RKO (cell line): ENCODE results near the gene GTF3C2.
A peak's percentile ranks its signal among the peaks of the same experiment; 100 is the strongest.
"Not testable (repeated sequence)": the region's sequence is repeated elsewhere in the genome, so short reads cannot be mapped to it uniquely, and the experiment has no call there.

Experiments used
- DNase-seq: peaks from one replicate; pipeline ENCODE4 v3.0.0-alpha.2; 2016; ENCODE audit warnings: low spot score

Gene GTF3C2

DNA sequence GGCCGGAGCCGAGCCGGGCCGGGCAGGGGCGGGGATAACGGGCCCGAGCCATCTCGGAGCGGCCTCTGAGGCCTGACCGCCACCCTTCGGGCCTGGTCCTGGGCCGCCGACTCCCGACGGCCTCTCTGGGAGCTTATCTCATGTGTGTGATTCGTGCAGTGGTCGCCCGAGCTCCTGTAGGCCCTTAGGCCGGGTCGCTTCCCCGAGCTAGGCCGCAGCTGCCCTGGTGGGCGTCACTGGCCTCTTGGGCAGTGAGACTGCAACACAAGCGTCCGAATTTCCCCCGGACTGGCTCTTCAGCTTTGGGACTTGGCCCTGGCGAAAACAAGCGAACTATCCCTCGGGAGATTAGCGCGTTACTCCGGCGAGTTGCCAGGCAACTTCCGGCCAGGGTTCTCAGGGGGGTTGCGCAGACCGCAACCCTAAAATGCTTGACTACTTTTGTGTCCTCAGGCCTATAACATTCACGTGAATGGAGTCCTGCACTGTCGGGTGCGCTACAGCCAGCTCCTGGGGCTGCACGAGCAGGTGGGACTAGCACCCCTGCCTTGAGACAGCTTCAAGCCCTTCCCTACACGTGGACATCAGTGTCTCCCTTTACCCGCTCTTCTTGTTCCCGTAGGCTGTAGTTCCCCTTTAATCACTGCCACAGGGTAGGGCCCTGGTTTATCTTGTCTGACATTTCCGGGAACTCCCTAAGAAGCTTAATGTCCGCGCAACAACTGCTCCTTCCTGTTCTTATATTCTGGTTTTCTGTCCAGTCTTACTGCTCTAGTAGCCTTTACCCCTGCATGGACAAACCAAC lies 14.5 kb upstream of the GTF3C2 start:
- peak; percentile 65 for DNase-seq

DNA sequence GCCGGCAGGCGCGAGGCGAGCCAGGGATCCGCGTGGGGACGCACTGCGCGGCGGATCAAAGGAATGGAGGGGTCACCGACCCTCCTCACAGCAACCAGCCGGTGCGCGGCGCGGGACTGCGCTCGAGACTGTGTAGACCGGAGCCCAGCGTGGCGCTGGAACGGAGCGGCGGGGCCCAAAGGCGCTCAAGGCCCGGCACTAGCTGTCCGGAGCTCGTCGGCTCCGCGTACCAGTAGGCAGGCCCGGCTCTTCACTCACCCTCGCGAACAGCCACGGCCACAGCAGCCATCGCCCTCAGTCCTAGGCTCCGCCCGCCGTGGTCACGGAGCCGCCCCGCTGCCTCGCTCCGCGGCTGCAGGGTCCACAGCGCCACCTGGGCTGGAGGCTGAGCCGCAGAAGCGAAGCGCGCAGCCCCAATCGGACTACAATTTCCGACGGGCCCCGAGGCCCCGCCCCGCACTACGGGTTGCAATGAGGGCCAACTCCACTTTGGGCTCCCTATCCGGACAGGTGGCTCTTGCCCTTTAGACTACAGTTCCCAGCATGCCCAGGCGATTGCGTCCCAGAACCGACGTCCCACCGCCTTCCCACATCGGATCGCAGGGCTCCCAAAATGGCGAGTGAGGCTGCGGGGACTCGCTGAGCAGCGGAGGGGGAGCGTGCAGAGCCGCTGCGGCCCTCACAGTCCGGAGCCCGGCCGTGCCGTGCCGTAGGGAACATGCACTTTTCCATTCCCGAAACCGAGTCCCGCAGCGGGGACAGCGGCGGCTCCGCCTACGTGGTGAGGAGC lies 13.7 kb upstream of the GTF3C2 start, which contains the start of the genes EIF2B4 and SNX17:
Gene EIF2B4 (minus strand): TSS at position 313 of the 790 bp plus-strand sequence. CDS start 24 bp downstream, at position 289.
Gene SNX17 (plus strand): TSS at position 591 of the 790 bp plus-strand sequence. CDS start 128 bp downstream, at position 719.
- peak; percentile 99 for DNase-seq

DNA sequence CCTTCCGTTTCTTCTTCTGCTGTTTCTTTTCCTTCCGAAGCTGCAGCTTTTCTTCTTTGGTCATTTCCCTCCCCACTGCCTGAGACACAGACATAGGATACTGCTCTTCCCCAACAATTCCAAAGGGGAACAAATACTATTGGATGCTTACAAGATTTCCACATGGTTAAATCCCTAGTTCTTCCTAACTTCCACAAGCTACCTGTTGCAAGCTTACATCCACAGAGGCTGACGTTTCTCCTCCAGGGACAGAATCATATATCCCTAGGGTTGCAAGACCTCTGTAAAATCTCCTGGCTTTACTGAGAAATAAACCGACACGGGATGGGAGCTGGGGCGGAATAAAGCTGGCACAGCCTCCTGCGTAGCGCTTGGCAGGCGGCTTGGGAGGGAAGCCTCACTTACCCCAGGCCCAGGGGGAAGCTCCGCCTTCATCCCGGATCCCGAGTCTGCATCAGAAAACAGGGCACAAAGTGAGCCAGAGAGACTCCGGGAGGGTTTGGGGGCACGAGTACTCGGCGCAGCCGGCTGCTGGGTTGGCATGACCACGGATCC lies 13.0 kb upstream of the GTF3C2 start:
- peak; percentile 69 for DNase-seq

DNA sequence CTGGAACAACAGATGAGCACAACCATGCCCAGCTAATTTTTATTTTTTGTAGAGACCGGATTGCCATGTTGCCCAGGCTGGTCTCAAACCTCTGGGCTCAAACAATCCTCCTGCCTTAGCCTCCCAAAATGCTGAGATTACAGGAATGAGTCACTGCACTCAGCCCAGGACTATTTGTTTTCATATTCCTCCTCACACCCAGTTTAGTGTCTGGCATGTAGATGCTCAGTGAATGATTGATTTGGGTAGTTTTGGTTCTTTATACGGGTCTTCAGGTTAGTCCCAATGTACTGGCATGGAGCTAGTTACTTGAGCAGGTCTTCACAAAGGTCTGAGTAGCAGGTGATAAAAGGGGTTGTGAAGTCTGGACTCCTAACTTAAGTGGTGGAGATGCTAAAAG lies 7.4 kb upstream of the GTF3C2 start:
- DNase-seq = no peak

DNA sequence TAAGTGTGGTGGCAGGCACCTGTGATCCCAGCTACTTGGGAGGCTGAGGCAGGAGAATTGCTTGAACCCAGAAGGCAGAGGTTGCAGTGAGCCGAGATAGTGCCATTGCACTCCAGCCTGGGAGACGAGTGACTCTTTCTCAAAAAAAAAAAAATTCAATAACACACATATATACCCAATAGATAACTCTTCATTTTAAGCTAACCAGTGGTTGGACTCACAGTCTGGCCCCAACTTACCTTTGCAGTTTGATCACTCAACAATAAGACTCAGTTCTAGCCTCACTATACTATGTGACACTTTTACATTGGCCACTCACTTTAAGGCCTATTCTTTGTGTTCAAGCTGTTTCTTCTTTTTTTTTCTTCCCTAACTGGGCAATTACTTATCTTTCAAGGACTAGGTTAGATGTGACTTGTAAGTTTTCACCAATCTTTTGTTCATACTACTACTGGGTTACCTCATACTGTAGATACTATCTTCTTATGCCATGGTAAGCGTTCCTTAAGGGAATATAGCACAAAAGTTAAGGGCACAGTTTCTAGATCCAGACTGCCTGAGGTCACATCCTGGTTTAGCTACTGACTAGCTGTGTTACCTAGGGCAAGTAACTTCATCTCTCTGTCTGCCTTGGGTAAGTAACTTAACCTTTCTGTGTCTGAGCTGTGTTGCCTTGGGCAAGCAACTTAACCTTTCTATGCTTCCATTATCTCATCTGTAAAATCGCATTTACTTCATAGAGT lies 6.3 kb upstream of the GTF3C2 start:
- DNase-seq = no peak

DNA sequence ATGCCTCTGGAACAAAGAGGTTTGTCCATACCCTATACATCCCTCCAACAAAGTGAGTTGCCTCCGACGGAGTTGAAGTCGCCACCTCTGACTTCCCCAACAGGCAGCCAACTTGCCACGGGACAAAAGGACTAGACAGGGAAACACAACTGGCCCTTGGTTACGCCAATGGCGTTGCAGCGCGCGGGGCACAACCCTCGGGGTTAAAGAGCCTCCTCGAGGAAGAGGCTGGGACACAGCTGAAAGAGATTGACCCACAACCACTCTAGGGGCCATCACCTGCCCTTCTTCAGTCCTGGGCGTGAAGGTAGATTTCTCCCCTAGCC lies 545 bp downstream of the GTF3C2 start:
- DNase-seq = peak; percentile 81

DNA sequence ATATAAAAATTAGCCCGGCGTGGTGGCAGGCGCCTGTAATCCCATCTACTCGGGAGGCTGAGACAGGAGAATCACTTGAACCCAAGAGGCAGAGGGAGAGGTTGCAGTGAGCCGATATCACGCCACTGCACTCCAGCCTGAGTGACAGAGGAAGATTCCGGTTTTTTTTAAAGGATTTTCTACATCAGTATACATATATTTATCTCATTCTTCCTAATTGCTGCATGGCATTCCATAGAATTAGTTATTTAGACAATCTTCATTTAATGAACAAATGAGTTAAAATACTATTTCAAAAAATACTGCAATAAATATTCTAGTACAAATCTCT lies 2.0 kb downstream of the GTF3C2 start:
- no peak for DNase-seq

DNA sequence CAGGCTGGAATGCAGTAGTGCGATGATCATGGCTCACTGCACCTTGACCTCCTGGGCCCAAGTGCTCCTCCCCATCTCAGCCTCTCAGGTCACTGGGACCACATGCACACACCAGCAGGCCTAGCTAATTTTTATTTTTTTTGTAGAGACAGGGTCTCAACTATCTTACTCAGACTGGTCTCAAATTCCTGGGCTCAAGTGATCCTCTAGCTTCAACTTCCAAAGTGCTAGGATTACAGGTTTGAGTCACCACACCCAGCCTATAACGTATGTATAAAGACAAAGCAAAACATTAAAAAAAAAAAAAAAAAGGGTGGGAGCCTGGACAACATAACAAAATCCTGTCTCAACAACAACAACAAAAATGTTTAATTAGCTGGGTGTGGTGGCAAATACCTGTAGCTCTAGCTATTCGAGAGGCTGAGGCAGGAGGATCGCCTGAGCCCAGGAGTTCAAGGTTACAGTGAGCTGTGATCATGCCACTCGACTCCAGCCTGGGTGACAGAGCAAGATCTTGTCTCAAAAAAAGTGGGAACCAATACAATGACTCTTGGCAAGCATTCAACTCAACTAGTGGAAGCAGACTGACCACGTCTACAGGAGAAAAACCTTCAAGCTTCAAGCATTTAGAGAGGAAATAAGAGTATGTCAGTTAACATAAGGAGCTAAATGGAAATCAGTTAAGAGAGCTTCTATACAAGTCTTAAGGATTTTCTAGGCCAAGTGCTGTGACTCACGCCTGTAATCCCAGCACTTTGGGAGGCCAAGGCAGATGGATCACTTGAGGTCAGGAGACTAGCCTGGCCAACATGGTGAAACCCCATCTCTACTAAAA lies 2.6 kb downstream of the GTF3C2 start:
- peak; percentile 31 for DNase-seq

DNA sequence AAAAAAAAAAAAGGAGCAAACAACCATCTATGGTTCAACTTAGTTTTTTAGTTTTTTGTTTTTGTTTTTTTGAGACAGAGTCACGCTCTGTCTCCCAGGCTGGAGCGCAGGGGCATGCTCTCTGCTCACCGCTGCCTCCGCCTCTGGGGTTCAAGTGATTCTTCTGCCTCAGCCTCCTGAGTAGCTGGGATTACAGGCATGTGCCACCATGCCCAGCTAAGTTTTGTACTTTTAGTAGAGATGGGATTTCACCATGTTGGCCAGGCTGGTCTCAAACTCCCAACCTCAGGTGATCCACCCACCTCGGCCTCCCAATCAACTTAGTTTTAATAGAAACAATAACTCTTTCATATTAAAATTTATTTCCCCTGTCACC lies 3.2 kb downstream of the GTF3C2 start:
- not testable (repeated sequence) for DNase-seq

DNA sequence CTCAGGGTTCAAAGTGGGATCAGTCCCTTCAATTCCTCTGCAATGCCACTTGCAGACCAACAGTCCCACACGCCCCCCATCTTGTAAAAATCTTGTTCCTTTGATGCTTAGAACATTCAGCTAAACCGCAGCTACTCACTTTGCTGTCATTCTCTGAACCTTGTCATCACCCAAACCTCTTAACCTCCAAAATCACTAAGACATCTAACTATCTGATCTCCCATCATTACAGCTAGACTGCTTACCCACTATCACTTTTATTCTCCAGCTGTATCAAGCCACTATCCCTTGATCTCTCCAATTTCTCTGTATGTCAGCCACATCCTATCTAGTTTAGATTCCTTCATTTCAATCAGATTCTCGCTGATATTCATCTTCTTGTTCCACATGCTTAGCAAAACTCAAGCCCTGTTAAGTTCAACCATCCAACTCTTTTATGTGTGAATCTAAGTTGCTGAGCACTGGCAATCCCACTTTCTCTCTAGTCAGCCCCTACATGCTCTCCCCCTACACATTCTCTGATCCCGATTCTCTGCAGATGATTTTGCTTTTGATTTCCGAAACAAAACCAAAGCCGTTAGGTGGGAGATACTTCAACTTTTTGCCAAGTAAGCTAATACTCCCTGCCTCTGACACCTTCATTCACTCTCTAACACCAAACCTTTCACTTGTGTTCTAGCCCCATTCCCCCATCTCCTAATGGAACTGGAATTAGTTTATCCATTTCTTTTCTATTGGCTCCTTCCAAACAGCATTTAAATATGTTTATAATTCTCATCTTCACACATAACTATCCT lies 4.6 kb downstream of the GTF3C2 start:
- DNase-seq = no peak

DNA sequence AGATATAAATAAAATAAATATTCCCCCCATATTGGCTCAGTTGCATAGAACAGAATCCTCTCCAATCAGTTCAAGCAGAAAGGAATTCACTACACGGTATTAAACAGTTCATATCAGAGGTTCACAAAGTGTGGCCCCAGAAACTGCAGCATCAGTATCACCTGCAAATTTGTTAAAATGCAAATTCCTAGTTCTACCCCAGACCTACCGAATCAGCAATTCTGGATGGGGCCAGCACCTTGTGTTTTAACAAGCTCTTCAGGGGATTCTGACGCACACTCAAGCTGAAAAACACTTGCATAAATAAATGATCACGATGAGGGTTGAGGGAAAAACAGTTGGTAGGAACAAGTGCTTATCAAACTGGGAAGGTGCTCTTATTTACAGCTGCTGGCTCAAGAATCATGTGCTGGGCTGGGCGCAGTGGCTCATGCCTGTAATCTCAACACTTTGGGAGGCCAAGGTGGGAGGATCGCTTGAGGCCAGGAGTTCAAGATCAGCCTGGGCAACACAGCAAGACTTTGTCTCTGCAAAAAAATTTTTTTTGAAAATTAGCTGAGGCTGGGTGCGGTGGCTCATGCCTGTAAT lies 6.4 kb downstream of the GTF3C2 start:
- DNase-seq = no peak

DNA sequence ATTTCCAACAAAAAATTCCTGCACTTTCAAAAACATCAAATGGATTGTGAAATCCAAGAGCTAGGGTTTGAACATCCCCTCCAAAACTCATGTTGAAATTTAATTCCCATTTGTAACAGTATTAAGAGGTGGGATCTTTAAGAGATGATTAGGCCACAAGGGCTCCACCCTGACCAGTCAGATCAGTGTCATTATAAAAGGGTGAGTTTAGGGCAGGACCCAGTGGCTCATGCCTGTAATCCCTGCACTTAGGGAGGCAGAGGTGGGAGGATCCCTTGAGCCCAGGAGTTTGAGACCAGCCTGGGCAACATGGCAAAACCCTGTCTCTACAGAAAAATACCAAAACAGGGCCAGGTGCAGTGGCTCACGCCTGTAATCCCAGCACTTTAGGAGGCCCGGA lies 8.9 kb downstream of the GTF3C2 start:
- no peak for DNase-seq

DNA sequence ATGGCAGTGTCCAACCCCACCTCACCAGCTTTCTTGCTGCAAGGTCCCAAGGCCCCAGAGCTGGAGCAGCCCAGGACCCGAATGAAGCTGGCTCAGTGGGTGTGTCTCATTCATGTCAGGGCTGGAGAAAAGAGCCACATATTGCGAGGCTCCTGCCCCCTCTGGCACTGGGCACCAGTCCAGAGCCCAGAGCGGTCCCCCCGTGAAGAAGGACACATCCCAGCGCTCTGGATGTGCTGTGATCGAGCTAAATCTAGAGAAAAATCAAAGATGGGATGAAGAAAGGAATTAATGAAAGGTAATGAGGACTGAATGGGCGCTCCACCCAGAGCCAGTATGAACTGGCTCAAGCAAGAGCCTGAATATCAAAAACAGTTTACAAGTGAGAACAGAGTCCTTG lies 20.4 kb downstream of the GTF3C2 start:
- DNase-seq = no peak

DNA sequence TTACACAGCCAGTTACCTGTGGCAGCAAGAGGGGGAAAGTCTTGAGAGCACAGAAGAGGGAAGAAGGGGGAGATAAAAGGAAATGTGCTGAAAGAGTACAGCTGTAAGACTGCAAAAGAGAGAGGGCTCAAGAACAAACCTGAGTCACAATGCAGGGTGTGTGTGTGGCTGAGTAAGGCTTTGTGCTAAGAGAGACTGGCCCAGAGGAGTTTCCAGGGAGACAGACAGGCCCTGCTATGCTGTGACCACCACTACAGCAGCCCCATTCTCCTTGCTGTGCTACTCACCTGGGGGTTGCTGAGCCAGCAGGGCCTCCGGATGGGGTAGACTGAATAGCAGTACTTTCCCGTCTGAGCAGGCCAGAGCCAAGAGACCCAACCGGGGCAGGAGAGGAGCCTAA lies 21.3 kb downstream of the GTF3C2 start:
- DNase-seq = no peak

DNA sequence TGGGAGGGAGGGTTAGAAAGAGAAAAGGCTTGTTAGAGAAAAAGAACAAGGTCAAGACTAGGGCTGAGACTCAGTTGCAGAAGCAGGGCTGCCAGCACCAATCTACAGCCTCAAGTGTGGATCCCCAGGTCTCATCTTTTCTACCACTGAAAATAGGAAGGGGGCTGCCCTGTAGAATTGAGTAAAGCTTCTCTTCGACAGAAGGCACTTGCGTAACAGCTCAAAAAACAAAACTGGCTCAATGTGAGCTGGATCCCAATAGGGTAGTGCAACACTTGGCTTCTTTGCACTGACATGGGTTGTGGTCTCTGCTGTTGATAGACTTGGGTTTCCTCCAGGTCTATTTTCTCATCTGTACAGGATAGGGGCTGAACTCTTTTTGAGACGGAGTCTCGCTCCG lies 31.8 kb downstream of the GTF3C2 start:
- DNase-seq = no peak

DNA sequence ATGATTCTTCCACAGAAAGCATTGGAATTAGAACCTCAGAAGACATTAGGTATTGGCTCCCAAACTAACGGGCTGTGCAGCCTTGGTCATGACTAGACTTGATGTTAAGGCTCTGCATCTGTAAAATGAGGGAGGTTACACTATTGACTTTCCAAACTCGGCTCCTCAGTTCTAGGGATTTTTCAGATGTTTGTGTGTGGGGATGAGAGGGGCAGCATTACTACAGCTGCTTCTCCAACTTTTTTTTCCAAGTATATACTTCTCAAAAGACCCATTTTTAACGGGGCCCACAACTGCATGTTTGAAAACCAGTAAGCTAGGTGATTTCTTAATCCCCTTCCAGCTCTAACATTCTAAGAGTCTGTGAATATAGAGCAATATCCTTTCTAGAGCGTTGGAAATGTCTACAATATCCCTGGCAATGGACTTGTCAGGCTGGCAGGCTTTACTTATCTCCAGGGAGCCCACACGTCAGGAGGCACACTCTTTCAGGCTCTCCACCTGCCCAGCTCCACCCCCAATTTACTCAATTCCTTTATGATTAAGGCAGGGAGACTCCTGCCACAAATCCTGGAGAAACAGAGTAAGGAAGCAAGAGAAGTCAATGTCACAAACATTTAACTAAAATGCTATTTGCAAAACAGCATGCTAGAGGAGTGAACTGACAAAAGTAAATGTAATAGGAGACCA lies 32.8 kb downstream of the GTF3C2 start:
- DNase-seq = peak; percentile 39

DNA sequence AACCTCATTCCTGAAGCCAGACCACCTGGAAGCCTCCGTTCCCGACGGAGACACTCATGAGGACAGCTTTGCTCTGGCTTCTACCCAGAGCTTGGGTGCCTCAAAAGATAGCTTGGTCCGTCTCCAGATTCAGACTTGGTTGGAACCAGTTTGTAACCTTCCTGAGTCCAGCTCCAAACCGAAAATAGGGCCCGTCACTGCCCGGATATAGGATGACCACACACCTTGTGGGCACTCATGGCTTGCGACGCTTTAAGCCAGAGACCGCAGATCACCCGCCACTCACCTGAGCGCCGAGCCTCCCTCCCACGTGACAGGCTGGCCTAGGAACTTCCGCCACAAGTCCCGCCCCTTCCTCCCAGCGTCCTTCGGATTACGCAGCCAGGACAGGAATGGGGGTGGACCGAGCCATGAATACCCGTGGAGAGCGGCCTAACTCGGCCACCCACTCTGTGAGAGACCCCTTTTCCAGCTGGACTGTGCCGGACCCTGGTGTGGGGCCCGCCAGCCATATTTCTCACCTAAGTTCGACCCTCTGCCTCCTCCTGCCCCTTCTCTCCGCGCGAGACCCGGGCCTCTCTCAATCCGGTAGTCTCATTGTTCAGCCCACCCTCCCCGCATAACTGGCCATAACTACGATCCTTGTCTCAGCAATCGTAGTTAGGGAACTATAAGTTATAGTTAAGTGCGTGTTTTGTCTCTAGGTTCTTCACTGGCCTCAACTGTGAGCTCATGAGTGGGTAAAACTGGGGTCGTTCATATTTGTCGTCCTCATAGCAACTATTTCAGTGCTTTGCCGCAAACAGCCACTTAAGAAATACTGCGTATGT lies 33.6 kb downstream of the GTF3C2 start, which contains the start of gene MPV17:
Gene MPV17 (minus strand): TSS at position 332 of the 830 bp plus-strand sequence. CDS start 580 bp downstream, outside the sequence.
- DNase-seq = peak; percentile 94

DNA sequence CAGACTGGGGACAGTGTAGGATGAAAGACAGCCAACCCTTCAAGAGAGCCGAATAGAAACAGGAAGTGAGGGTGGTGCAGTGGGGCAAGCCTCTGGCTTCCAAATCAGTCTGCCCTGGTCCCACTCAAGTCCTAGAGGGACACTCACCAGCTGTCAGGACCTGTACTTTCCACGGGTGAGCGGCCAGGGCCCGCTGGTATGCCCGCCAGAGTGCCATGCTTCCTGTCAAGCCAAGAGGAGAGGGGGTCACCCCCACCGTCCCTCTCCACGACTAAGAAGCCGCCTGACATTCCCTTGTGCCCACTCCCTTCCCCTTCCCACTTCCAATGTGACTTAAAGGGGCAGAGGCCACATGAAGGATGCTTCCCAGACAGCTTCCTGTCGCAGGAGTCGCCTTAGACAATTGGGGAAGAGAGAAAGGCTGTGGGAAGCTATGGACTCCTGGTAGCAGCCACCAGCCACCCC lies 34.2 kb downstream of the GTF3C2 start:
- peak; percentile 49 for DNase-seq
